Spleen (tissue), 7 donors: Measurements from ENCODE around the gene TAL1.

Experiments used
- CTCF ChIP-seq, 11 experiments: fragments of 200-600 bp in 7 of 11; fragments of 450-650 bp in 4 of 11; sonication (generic) in 4 of 11; IDR thresholded peaks in 8 of 11; conservative IDR thresholded peaks in 3 of 11; 1 replicate in 7 of 11; 2 replicates in 4 of 11; pipeline versions ENCODE4 v1.4.0 to v1.8.0; 2016 to 2021; ENCODE audit warnings: antibody characterized with exemption in 11 of 11, inconsistent platforms in 4 of 11, mild to moderate bottlenecking in 1 of 11
- POLR2A ChIP-seq, 3 donors: fragments of 450-650 bp; IDR thresholded peaks; one replicate each; pipeline ENCODE4 v1.5.1; 2017; ENCODE audit warnings: antibody characterized with exemption in 3 of 3, mild to moderate bottlenecking in 1 of 3
- donor health status: DM: no; HTN: no; CAD: no; lungs with moderate emphysema.
- donor health status: DM: no; HTN: no; CAD: no.
- donor health status: DM: no; HTN: no; CAD: no.

GRCh38 chr1:47198214-47198613, 33.8 kb downstream of the TAL1 start:
- no peak for TF ChIP-seq CTCF (IDR thresholded peaks at IDR 0.05 in 8 of 11, conservative IDR thresholded peaks at IDR 0.05 in 3 of 11)
- TF ChIP-seq POLR2A (IDR thresholded peaks at IDR 0.05), result no peak
